Umbilical cord (tissue), 2 donors: ENCODE data around the gene CDK11A. TPM values are rescaled to one million over a fixed set of nuclear protein-coding genes. Genes with fewer than 3 reads are reported as not detected.
"Not testable (repeated sequence)": the region's sequence is repeated elsewhere in the genome, so short reads cannot be mapped to it uniquely, and the experiment has no call there.

Source experiments
- DNase-seq: peaks from one replicate; pipeline ENCODE4 v3.0.0-alpha.2; 2015; ENCODE audit warnings: low spot score
- total RNA-seq: library from RNA; depleted of rRNA; stranded (reverse); fragments of >200 nt; gene quantifications from one replicate; pipeline ENCODE4 v1.2.3, GENCODE V29; 2014; ENCODE audit warnings: low replicate concordance; ENCODE audit not compliant: insufficient read depth

The CDK11A gene
- total RNA-seq, 1 donor from 2014 or later, result 21.9 TPM

DNA sequence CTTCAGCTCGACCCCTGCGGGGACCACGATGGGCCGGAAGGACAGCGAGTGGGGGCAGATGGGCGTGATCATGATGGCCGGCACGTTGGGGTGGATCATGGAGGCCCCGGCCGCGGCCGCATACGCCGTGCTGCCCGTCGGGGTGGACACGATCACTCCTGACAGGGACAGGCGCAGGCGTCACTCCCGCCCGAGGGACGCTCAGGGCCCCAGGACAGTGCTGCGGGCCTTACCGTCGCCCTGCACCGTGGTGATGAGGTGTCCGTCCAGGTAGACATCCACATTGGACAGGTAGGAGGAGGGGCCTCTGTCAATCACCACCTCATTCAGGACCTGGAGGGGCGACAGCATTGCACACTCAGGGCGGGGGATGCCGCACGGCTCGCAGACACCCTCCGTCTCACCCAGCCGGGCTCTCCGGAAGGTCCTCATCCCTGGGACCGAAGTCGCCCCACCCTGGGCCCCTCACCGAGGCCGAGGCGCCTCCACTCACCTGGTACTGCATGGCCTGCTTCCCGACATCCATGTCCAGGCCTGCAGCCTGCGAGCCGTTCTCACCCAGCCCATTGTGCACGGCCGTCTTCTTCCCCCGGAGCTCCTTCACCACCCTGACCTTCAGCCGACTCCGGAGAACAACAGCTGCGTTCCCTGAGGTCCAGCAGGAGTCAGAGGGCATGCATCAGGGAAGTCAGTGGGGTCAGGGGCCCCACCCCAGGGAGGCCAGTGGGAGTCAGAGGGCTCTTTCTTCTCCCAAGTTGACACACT is 30.1 kb upstream of the CDK11A start:
- no peak for DNase-seq

DNA sequence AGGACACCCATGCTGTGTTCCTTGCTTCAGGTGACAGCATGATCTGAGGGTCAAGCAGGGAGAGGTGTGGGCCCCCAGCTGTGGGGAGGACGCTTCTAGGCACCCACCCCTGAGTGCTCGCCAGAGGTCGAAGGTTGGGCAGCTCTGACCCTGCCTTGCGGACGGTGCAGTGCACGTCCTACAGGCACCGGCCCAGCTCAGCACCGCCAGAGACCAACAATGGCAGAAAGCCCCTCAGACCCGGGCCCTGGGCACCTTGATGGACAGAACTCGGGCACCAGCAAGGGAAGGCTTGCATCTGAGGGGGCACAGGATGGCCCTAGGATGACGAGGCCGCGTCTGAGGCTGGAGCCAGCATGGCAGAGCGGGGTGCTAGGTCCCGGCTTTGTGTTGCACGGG is 29.4 kb upstream of the CDK11A start:
- DNase-seq, result no peak

DNA sequence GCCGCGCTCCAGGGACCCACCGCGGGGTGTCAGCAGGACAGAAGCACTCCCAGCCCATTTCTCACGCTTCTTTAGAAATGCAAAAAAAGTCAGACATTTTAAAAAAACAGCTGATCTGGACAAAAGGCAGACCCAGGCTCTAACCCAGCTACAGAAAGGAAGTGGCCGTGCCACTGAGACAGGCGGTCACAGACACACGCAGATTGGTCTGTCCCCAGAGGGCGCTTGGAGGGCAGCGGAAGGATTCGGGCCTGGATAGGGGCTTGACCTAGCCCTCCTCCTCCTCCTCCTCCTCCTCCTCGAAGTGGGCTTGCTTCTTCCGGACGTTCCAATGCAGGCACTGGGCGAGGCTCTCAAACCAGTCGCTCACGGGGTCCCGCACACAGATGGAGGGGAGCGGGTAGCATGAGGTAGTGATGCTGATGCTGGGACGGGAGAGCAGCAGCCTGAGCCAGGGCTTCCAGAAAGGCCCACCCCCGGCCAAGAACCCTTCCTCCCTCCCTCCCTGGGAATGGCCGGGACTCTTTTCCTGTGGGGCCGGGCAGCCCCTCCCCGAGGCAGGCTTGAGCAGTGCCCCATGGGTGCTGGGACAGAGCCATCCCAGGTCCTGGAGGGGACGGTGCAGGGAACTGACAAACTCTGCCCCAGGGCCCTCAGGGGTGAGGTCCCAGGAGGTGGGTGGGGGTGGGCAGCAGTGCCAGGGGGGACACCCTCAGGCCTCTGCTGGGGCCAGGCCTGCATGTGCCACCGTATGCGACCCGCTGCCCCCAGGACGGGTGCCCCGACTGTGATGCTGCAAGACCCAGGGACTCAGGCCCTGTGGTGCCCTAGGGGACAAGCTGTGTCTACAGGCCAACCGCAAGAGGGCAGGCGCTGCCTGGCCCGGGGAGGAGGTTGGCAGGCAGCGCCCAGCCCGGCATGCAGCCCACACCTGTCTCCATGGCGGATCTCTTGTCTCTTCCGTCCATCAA is 28.8 kb upstream of the CDK11A start:
- no peak for DNase-seq

DNA sequence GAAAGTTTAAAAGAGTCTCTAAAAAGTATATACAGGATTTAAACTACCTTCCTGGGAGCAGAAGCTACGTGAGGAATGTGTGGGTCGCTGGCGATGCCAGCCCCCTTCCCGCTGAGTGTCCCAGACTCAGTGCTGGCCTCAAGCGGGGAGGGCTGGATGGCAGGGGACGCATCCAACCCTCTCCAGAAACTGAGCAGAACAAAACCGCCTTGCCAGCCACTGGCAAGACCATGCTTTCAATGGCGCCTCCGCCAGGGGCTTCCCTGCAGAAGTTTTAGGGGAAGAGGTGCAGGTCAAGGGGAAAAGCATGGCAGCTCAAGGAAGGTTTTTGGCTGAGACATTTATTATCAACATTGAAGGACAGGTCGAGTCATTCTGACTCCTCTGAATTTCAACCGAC is 28.0 kb upstream of the CDK11A start:
- DNase-seq, result no peak

DNA sequence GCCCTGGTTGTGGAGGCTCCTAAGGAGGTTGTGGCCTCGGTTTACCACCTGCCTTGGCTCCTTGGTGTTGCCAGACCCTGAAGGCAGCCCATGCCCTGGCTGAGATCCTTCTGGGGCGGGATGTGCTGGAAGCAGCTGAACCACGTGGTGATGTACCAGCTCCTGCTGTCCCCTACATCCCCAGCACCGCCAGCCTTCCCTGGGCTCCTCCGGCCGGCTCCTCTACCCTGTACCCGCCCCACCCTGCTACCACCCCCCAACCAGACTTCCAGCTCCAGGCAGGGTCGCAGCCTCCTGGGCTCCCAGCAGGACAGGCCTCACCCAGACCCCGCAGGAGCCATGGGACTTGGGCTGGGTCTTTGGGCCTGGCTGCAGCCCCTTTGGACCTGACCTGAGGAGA is 25.8 kb upstream of the CDK11A start:
- DNase-seq, result not testable (repeated sequence)

DNA sequence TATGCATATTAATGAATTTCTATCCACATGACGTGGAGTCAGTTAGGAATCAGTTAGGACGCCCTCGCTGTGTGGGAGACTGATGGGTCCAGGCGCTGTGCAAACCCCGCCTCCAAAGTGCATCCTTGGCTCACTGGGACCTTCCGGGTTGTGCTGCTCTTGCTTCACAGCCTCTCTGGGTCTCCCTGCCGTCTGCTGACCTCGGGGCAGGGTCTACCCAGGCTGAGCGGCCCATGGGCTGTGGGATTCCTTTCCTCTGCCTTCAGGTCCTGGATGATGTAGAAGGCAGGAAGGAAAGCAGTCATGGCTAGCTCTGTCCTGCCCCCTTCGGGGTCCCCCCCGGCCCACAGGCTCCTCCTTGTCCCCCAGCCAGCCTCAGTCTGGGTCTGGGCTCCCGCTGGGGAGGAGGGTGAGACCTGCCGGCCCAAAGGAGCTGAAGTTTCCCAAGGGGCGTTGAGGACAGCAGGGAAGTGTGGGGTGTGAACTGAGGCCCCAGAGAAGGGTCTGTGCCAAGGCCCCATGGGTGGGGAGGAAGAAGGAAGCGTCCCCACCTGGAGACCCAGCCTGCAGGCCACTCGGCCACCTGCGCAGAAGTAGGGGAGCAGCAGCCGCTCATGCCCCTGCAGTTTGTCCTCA is 24.6 kb upstream of the CDK11A start:
- DNase-seq, result no peak

DNA sequence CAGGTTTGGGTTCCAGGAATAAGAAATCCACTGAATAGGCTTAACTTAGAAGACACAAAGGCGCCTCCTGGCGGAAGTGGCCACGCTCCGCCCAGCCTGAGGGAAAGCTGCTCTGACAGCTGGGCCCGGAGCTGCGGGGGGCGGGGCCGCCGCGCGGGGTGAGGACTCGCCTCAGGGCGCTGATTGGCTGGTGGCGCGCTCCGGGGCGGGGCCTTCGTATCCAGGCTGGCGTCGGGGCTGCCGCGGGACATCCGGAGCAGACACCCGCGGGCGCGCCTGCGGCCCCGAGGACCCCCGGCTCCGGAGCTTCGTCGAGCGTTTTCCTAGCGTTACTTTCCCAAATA is 22.4 kb upstream of the CDK11A start:
- DNase-seq, result not testable (repeated sequence)

DNA sequence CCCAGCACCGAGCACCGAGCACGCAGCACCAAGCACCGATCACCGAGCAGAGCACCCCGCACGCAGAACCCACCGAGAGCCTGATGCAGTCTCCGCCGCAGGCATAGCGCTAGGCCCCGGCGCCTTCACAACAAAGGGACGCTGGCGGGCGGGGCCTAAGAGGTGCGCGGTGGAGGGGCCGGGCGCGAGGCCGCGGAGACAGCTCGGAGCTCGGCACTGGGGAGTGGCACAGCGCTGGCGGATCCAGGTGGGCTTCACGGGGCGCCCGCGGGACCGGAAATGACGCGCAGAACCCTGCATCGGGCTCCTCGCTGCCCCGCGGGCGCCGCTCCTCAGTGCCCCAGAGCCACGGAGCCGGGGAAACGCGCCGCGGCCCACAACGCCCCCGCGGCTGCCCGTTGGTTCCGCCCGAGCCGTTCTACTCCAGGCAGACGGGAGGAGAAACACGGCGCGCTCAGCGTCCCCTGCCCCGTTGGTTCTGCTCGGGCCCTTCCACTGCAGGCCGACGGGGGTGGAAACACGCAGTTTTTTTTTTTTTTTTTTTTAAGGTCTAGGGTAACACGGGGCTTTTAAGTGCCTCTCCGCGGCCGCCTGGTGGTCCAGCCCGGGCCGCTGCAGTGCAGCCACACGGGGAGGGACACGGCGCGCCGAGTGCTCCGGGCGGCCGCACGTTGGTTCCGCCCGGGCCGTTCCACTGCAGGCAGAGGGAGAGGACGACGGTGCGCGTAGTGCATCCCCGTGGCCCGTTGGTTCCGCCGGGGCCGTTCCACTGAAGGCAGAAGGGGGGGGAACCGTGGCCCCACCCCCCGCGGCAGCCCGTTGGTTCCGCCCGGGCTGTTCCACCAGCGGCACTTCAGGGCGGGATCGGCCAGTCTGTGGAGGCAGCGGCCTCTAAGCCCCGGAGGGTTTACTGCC is 21.8 kb upstream of the CDK11A start:
- DNase-seq, result peak; percentile 84

DNA sequence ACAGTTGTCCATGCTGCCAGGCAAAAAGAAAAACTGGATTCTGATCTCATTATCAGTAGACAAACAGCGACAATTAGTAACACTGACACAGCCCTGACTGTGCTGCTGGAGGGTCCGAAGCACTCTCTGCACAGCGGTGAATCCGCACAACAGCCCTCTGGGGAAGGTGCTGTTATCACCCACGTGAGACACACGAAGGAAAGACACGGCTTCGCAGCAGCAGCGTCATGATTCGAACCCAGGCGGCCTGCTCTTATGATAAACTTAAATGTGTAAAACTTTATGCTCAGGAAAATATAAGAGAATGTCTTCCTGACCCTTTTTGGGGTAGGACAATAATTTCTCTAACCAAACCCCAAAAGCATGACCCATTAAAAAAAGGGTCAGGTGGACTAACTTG is 18.4 kb upstream of the CDK11A start:
- not testable (repeated sequence) for DNase-seq

DNA sequence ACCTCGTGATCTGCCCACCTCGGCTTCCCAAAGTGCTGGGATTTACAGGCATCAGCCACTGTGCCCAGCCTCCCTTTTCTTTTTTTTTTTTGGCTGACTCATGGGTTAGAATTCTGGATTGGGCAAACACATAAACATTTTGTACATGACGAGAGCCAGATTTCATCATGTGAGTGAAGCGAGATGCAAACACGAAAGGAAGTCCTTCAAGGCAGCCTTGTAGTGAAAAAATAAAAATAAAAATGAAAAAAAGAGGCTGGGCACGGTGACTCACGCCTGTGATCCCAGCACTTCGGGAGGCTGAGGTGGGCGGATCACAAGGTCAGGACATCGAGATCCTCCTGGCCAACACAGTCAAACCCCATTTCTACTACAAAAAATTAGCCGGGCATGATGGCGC is 16.9 kb upstream of the CDK11A start:
- peak; percentile 58 for DNase-seq

DNA sequence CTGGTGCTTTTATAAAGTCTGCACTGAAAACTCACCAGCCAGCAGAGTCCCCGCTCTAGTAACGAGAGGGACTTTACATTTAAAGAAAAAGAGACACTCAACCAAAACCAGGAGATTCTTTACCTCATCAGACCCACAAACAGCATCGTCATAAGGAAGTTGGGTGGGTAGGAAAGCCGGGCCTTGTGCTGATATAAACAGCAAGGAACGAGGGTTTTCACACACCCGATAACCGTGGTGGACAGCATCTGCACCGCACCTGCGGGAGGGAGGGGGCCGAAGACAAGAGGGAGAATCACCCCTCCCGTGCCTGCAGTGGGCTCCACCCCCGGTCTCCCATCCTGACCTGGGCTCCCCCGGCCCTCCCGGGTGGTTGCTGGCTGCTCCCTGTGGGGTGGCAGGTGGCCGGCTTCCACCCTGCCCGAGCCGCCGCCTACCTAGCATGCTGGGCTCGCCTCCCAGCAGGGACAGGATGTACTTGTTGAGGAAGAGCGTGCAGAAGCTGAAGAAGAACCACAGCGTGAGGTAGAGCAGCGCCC is 14.7 kb upstream of the CDK11A start:
- DNase-seq, result not testable (repeated sequence)

DNA sequence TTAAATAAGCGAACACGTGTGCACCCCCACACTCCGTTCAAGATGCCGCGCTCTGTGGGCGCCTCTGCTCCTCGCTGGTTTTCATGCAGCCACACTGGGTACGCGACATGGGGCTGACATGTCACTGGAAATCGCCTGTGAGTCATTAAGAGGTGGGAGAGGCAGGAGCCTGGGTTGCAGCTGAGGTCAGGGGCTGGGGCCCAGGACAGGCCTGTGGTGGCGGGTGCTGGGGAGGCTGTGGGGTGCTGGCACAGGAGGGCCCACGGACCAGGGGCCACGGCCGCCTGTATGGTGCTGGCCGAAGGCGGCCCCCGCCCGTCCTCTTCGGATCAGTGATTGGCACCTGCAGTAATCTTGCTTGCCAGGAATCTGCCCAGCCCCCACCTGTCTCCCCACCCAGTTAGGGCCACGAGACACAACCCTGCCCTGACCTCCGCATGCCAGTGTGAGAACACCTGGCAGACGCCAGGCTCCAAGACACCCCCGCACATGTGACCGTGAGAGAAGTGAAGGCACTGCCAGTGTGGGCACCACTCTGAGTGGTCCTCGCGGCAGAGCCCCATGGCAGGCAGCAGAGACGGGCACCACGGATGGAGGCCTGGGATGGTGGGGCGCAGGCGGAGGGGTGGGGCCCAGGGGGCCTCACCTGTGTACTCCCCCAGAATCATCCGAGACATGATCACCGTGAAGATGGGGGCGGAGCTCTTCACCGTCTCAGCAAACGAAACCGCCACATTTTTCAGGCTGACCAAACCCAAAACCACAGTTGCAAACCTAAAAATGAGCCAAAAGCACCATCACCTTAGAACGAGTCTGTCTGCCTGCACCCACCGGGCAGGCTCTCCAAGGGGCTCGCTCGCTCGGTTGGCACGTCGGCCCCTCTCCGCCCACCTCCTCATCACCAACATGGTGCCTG is 13.8 kb upstream of the CDK11A start:
- DNase-seq, result not testable (repeated sequence)

DNA sequence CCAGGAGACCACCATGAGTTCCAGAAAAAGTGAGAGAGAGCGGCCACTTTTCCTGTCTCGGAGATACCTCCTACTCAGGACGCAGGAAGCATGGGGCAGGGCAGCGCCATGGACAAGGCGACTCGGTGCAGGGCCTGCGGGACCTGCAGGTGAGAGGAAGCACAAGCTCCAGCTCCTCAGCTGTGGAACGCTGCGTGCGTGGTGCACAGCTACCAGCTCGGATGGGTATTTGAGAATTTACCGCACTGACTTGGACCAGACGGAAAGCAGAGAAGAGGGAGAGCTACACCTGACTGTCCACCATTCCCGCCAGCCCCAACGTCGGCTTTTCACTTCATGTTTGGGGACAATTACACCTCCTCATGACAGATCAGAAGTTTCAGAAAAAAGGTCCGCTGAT is 8.2 kb upstream of the CDK11A start:
- no peak for DNase-seq

DNA sequence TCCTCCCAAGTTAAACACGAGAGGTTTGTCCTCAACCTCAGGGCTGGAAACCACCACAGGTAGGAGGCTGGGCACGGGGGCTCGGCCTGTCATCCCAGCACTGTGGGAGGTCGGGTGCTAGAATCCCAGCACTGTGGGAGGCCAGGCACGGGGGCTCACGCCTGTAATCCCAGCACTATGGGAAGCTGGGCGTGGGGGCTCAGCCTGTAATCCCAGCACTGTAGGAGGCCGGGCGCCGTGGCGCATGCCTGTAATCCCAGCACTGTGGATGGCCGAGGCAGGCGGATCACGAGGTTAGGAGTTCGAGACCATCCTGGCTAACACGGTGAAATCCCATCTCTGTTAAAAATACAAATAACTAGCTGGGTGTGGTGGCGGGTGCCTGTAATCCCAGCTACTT is 6.7 kb upstream of the CDK11A start:
- DNase-seq, result no peak

DNA sequence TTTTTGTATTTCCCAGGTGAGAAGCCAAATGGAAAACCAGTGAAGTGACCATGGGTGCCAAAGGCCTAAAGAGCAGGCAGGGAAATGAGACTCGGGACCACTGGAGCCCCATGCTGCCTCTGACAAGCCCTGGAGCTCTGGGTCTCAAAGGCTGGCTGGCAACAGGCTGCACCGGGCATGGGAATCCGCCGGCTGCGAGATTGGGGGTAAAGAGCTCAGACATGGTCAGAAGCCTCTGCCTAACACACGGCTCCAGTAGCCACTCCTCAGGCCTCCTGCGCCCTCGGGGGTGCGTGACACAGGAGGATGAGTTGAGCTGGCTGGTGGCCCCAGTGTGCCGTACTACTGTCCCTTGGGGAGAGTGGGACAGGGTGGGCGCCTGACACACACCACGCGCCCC is 6.1 kb upstream of the CDK11A start:
- DNase-seq, result not testable (repeated sequence)

DNA sequence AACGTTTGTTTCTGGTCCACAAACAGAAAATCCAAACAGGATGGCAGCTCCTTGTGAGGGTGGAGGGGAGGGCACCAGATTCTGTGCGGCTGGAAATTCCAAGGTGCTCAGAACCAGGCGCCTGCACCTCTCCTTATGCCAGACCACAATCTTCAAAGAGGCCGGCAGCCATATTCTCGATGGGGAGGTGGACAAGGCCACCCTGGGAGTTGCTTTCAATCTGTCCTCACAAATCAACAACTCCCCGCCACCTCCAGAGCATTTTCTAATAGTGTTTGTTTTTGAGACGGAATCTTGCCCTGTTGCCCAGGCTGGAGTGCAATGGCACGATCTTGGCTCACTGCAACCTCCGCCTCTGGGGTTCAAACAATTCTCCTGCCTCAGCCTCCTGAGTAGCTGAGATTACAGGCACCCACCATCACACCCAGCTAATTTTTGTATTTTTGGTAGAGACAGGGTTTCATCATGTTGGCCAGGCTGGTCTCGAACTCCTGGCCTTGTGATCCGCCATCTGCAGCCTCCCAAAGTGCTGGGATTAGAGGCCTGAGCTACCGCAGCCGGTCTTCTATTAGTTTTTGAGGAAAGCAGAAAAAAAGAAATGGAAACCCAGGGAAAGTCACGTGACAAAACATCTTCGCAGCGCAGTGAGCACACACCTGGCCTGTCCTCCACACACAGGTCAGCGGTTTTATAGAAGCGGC is 5.1 kb upstream of the CDK11A start:
- not testable (repeated sequence) for DNase-seq

DNA sequence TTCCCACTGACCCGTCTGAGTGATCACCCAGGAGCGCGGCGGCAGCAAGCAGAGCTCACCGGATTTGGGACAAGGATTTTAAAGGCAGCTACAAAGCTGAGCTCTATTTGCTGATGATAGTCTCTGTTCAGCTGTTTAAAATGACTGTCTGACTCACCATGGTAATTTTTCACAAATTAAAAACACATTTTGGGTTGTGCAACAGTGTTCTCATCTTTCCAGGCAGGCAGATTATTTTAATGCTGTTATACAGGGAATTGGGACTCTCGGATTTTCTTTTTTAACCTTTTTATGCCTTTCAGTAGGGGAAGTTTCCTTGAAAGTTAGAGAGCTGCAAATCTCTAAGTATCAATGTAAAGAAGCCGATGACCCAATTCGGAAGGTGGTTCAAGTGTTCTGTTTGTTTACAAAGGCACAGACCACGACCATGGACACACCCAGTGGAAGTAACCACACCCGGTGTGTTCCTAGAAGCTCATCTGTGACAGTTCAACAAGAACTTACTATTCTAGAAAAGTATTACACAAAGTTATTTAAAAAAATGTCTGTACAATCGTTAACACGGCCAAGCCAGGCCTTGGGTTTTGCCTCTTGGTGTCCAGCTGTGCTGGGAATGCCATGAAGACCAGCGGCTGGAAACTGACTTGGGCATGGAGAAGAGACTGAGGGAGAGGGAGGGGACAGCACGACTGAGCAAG is 4.3 kb upstream of the CDK11A start:
- peak; percentile 72 for DNase-seq

DNA sequence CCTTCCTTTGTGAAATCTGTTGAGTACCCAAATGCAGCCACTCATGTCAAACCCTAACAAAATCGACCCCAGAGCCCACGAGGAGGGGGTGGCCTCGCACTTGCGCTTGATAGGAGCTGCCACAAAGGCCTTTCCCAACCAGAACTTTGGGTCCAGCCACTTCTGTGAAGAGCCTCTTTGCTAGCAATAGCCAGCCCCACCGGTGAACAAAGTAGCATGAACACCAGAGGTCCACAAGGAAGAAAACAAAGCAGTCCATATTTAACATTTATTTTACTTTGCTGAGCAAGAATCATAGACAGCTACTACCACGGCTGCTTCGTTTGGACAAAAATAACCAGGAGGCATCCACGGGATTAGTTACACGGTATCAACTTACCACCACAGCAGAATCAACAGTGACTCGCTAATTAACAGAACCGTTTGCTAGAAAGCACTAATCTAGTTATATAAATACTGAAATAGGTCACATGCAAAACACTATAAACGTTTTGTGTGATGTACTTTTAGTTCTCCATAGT is 3.0 kb upstream of the CDK11A start:
- DNase-seq, result not testable (repeated sequence)
